HFF-Myc (cell line): ENCODE data around the gene METTL9.
"Not testable (repeated sequence)": the region's sequence is repeated elsewhere in the genome, so short reads cannot be mapped to it uniquely, and the experiment has no call there.

ENCODE experiments used
- DNase-seq: peaks from one replicate; pipeline ENCODE4 v3.0.0-alpha.2; 2011; ENCODE audit warnings: low read depth; ENCODE audit errors: extremely low read depth
- H3K4me3 ChIP-seq: replicated peaks from 2 replicates; pipeline ENCODE4 v1.5.1; 2011; ENCODE audit warnings: low read depth, mild to moderate bottlenecking, control low read depth, low read length
- CTCF ChIP-seq: IDR thresholded peaks from 2 replicates; pipeline ENCODE4 v1.5.1; 2012; ENCODE audit warnings: mild to moderate bottlenecking, low read depth, low read length, control low read depth; ENCODE audit errors: missing control alignments

METTL9 gene

GRCh38 chr16:21560462-21560861, 38.9 kb upstream of the METTL9 start:
- no peak for DNase-seq
- TF ChIP-seq CTCF: no peak
- H3K4me3 ChIP-seq: no peak overlapping the region

GRCh38 chr16:21563676-21564075, 35.7 kb upstream of the METTL9 start:
- H3K4me3 ChIP-seq: no peak overlapping the region
- DNase-seq: no peak
- TF ChIP-seq CTCF: no peak

- not testable (repeated sequence) for DNase-seq, H3K4me3 ChIP-seq
Observed at GRCh38 chr16:21564367-21564766, 35.0 kb upstream of the METTL9 start.

- no peak for TF ChIP-seq CTCF
- no peak for DNase-seq
Observed at GRCh38 chr16:21565507-21565860, 33.9 kb upstream of the METTL9 start.

GRCh38 chr16:21565861-21566669, 33.3 kb upstream of the METTL9 start:
- TF ChIP-seq CTCF: no peak
- DNase-seq: no peak
- no peak overlapping the region for H3K4me3 ChIP-seq

More at GRCh38 chr16:21565507-21565860, 33.9 kb upstream of the METTL9 start:
- no peak overlapping the region for H3K4me3 ChIP-seq

GRCh38 chr16:21566891-21567414, 32.4 kb upstream of the METTL9 start:
- no peak overlapping the region for H3K4me3 ChIP-seq
- no peak for DNase-seq
- no peak for TF ChIP-seq CTCF

GRCh38 chr16:21567496-21567895, 31.9 kb upstream of the METTL9 start:
- not testable (repeated sequence) for H3K4me3 ChIP-seq, DNase-seq
